CD1c-positive myeloid dendritic cell (primary cell): ENCODE measurements around the gene CNKSR3.

Source experiments
- DNase-seq: peaks from one replicate; pipeline ENCODE4 v3.0.0-alpha.2; 2016; ENCODE audit errors: extremely low spot score

The CNKSR3 gene

DNA sequence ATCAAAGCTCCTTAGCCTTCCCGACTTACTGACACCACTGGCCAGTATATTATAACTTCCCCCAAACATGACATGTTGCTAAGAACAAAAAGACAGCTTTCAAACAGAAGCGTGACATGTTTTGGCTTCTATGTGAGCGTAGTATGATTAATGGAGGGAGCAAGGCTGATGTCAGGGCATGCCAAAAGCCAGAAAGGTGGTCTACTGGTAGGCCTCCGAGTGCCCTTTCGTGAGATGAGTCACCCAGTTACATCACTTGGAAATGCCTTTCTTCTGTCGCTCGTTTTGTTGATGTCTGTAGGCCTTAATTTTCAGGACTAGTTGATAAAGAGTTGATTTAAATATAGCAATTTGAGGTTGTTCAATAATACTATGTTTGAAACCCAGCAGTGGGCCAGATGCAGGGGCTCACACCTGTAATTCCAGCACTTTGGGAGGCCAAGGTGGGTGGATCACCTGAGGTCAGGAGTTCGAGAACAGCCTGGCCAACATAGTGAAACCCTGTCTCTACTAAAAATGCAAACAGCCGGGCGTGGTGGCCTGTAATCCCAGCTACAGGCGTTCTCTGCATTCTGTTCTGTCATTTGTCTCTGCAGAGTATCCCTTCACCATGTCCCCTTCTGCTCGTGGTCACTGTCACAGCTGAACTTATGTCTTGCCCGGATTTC lies 53.3 kb downstream of the CNKSR3 start:
- no peak for DNase-seq

DNA sequence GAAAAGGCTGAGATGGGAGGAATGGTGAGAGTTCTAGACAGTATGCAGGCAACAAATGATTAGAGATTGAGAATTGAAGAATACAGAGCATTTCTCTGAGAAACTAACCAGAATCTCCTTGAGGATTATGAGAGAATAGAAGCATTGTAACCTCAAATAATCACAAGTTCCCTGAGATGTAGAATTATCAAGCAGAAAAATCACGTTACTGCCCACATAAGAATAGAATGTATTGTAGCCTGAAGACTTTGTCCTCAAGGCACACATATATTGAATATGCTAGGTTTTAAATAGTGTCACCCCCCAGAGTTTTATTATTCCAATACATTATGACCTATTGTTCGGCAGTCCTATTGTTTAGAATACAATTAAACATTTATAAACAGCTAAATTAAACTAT lies 57.2 kb downstream of the CNKSR3 start:
- no peak for DNase-seq

DNA sequence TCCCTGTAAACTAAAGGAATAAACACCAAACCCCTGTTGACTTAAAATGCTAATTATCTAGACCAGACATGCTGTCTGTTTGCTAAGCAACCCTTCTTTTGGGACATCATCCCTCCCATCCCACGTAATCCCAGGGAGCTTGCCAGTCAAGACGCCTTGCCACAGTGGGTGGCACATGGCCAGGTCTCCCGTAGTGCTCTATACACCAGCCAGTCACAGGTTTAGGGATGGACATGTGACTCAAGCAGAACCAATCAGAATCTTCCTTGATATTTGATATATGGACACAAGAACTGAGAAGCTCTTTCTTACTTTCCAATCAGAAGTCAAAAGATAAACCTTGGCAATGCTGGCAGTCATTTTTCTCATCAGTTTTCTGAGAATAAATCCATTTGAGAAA lies 60.0 kb downstream of the CNKSR3 start:
- DNase-seq, result no peak

DNA sequence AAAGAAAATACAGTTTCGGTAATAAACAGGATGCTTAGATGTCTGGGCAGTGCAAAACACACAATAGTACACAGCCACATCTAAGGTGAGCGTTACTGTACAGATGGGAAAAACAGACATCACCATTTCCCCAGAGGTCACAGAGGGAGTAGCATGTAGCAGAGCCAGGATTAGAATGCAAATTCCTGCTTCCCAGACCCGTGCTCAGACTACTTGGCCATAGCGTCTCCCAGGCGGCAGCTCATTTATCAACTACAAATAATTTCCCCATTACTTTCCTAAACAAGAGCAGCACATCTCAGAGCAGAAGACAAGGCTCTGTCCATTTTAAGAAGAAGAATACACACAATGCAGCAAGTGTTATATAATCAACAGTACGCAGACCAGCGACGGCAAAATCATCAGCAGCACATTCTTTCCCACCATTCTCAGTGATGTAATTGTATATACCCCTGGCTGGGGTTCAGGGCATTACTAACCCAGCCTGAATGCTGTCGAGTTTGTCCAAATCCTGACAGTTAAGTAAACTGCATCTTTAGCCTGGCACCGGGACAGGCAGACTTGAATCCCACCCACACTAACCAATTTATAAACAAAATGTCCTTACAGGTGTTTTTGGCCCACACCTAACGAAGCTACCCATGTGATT lies 61.9 kb downstream of the CNKSR3 start:
- no peak for DNase-seq

DNA sequence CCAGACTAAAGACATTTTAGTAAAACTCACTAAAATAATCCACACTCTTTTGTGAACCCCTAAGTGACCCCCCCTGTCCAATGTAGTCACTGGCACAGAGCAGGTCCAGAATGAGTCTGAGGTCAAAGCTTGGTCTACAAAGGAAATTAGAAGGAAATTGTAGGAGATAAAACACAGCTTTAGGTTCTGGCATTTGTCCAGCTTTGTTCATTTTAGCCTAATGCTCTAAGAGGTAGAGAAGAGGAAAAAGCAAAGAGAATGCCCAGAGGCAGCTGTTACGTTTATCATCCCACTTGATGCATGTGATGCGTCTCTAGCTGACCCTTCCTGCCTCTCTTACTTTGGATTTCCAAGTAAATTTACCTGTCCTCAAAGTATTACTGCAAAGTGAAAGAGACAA lies 62.5 kb downstream of the CNKSR3 start:
- no peak for DNase-seq

DNA sequence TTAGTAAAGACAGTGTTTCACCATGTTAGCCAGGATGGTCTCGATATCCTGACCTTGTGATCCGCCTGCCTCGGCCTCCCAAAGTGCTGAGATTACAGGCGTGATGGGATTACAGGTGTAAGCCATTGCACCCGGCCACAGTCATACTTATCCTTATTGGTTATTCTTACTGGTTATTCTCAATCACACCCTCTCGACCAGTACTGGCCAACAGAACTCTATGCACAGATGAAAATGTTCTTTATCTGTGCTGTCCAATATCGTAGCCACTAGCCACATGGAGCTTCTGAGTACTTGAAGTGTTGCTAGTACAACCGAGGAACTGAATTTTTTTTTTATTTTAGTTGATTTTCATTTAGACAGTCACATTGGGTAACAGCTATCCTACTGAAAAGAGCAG lies 63.5 kb downstream of the CNKSR3 start:
- DNase-seq, result no peak

DNA sequence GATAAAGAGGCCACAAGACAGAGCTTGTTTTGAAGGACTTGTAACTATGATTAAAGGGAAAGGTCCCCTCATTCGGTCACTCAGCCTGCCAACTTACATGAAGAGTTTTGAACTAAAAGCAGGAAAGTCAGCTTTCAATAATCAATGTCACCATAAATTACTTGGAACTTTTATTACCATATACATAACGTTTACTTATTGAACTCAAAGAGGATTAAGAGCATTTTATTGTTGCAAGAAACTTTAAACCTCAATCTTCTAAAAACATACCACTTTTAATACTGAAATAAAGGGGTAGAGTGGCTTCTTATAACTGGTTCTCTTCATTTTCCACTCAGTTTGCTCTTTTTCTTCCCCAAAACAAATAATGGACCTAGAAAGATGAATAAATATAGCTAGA lies 65.1 kb downstream of the CNKSR3 start:
- no peak for DNase-seq

DNA sequence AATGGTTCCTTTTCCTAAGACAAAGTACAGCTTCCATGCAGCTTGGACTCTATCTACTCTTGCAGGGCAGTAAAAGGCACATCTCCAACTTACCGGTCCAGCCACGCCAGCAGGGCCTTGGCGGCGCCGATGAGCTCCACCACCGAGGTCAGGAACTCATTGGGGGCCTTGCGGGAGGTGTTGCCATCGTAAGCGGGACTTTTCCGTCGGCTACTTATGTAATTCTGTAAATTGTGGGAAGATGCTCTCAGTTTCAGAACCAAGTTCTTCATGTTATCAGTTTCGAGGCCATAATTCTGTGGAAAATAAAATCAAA lies 68.5 kb downstream of the CNKSR3 start:
- no peak for DNase-seq

DNA sequence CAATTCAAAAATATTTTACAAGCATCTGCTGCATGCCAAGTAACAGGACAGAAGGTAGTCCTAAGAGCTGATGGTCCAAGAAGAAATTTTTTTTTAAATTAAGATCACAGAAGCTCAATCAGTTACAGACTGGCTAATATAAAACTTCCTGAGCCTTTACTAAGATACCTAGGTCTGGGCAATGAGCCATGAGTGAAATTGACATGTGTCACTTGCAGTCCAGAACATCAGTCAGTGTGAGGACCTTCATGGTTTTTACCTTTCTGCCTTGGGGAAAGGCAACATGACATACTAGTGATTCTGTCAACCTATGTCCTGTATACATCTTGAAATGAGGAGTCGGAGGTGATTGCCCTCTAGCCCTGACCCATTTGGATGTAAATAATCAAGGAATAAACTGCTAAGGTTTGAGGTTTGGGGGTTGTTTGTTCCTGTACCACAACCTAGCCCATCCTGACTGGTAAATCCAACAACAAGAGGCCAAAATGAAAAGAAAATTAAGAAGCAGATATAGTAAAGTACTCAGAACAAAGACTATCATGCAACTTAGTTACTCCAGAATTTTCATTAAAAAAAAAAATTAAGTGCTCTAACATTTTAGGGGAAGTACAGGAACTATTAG lies 70.0 kb downstream of the CNKSR3 start:
- DNase-seq, result no peak

DNA sequence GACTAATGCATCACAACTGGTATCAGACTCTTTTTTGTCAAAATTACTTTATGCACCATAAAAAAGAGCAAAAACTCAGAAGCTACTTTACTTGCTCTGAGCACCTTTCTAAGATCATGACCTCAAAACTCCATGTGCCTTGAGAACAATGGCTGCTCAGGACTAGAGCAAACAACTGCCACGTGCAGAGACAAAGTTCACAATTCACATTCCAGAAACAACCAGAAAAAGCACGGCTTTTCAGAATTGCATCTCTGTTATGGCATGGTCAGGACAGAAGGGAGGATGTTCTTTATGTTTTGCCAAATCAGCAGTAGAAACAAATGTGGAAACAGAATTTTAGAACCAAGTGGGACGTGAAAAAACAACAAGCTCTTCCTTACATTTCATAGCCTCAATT lies 70.5 kb downstream of the CNKSR3 start:
- no peak for DNase-seq

DNA sequence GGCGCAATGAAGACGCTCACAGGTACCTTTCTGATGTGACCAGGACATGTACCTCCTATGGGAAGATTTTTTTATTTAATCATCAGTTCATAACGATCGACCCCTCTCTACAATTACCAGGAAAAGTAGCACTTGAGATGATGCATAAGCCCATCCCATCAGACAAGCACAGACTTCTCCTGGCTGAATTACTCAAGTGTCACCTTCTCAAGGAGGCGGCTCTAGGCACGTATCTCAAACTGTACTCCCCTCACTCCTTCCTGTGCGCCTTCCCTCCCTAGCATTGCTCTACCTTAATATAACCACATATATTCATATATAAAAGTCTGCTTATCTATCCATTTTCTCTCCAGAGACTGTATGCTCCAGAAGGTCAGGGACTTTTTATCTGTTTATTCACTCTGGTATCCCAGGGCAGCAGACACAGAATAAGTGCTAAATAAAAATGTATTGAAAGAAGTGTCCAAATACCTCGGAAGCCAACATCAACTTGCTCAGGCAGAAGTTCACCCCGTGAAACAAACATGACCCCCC lies 71.5 kb downstream of the CNKSR3 start:
- DNase-seq, result no peak

DNA sequence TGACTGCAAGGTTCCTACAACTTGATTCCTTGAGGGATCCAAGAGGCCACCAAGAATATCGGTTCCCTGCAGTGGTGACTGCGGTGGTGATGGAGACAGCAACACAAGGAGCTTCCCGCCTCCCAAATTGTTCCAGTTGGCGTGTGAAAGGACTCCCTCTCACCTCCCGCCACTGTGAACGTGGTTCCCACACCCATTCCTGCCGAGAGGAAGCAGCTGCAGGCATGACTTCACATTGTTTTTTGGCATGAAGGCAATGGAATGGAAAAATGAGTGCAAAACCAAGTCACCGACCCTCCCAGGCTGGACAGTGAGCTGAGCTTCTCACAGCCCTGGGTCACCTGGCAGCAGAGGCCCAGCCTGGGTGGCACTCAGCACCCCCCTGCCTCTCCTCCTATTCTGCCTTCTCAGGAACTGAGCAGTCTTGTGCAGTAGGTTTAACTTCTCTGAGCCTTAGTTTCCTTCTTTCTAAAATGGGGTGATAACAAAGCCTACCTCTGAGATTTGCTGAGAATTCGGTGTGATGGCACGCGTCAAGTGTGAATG lies 75.0 kb downstream of the CNKSR3 start:
- no peak for DNase-seq

DNA sequence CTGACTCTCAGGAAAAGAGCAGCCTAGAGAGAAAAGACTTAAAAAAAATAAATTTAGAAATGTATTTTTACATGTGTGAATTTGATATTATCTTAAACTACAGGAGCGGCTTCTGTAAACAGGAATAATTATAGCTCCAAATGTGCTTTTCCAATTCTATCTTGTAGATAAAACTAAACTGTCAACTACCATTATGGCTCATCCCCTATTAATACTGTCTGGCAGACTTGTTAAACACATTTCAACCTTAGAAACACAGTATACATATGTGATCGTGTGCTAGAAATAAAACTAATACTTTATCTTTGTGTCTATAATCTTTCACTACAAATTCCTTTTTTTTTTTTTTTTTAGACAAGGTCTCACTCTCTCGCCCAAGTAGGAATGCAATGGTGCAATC lies 75.8 kb downstream of the CNKSR3 start:
- no peak for DNase-seq

DNA sequence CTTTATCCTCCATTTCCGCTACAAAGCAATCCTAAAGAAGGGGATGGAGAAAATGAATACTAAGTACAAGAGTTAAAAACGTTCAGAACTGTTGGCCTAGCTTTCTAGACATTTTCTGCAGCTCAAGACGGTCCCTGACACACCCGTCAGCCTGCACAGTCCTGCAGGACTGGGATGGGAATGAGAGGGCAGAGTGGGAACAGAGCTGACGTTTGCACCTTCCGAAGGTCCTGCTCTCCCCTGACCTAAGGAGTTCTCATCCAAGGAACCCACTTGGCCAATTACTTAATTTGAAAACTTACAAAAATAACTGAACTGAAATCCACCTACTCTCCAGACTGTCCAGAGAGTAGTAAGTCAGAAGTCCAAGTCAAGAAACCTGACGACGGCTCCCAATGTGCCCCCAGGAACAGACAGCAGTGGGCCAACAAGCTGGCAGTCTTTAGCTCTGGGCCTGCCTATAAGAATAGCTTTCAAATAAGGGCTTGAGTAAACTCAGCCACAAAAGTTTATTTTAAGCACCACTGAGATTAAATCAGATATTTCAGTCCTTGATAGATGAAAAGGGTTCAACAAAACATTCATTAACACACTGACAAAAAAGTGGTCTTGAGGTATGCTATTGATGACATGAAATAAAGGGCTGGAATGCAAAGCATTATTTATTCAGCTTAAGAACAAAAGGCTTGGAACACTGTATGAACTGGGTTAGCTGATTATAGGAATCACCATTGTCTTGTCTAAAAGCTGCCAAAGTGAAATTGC lies 76.8 kb downstream of the CNKSR3 start:
- DNase-seq, result no peak

DNA sequence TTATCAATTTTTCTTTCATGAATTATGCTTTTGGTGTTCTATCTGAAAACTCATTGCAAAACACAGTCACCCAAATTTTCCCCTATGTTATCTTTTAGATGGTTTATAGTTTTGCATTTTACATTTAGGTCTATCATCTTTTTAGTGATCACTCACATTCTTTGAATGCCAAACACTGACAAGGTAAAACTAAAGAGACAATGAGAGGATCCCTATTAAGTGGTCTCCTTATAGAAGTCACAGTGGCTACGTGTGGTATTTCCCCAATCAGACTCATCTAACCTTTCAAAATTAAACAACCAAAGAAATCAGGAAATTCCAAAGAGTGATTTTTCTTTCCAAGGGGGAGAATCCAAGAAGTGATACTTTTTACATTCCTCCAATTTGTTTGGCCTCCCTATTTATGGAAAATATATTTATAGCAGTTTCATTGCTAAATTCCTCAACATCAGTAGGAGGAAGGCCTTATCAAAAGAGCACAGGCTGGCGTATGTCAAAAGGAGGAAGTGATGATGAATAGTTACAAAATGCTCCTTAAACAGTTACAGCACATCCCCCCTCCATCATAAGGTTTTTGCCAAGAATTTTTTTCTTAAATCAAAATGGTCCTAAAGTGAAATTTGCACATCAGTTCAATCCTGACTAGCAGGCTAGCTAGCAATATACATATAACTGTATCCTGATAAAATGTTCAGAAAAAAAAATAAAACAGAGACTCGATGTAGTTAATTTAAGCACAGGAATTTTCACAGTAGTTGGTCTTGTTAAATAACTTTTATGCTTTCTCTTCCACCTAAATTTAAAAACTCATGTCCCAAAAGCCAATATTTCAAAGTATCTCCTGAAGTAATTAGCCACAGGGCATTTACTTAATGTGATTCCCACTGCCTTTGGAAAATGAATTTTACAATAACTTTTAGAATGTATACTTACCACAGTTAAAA lies 77.7 kb downstream of the CNKSR3 start:
- peak; percentile 57 for DNase-seq

DNA sequence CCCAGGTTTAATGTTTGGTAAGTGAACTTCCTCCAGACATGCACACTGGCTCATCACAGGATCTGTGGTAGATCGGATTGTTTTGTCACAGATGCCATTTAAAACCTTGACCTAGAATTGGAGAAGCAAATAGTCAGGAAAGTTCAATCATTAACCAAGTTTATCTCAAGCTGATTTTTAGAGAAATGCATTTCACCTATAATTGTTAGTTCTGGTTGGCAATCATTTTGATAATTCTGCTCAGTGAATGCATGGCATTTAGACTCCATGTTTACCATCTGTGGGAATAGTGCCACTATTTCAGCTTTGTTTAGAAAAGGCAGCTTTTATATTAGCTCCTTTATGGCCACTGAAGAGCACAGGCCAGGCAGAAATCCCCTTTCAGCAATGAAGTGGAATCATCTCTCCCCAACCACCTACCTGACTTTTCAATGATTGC lies 80.0 kb downstream of the CNKSR3 start:
- no peak for DNase-seq

DNA sequence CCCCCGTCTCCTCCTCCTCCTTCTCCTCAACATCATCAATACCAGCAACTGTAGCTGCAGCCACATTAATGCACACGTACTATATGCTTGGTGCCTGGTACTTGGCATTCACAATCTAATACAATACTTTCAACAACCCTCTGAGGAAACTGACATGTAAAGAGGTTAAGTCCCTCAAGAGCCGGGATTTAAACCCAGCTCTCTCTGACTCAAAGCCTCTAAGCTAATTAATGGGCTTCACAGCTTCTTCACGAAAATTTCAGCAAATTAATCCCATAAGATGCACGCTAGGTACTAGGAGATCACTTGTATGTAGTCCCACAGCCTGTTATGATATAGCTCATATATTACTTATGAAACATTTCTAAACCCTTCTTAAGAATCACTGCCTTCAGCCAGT lies 80.8 kb downstream of the CNKSR3 start:
- DNase-seq, result no peak

DNA sequence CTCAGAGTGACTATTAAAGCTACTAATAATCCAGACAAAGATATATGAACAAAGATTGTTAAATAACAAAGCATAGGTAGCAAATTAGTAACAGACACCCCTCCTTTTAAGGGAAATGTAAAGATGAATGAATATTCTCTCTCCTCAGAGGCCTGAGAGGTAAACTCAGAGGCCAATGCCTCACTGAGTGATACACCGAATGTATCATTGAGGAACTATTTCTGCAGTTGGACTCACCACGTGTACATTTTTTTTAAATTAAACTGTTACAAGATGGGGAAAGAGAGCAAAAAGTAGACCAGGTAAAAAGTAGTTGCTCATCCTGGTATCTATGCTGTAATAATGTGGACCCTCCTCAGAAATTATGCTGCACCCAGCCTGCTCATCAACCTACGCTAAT lies 81.6 kb downstream of the CNKSR3 start:
- DNase-seq, result no peak

DNA sequence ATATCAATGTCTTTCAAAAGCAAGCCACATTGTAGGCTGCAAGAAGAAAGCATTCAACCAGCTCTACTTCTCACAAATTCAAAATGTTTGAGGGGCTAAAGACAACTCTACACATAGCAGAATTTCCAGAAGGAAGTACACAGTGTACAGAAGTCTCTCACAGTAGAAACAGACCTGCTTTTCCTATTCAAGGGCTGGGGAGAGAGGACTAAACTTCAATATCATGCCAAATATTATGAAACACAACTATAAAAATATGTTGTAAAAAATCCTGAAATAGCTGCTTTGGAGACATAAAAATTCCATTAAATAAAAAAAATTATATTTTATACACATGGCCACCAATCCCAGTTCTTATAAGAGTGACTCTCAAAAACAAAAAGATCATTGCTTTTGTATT lies 83.0 kb downstream of the CNKSR3 start:
- no peak for DNase-seq

DNA sequence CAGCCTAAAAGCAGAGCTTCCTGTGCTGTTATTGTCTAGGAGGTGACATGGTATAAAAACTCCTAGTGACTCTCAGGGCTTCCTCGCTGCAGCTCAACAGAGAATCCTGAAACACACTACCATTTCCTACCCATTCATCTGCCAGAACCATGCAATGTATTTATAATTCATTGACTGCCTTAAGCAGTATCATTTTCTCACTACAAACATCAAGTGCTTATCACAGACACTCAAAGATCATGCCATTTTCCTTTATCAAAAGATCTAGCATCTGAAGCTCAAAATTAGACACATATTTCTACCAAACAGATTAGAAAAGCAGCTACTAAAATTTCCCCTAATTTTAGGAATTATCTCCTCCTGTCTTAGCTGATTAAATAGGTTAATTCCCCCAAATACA lies 83.5 kb downstream of the CNKSR3 start:
- no peak for DNase-seq

DNA sequence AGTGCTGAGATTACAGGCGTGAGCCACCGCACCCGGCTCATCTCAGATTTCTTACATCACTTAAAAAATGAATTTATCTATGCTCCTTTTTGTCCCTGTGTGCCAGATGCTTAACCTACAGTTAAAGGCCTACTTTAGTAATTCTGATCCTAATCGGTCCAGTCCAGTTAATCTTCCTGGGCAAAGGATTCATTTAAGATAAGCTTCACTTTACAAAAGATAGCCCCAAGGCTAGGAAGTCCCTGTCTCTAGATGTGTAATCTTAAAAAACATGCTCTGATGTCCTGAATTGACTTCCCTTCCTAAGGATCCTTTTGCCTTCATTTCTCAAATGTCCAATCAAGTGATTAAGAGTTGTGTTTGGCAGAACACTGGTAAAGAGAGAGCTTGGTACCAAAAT lies 85.5 kb downstream of the CNKSR3 start:
- DNase-seq, result no peak
